Neuronal stem cell (in vitro differentiated cells): ENCODE results near the gene INHBE.

ENCODE experiments used
- DNase-seq: peaks from one replicate; pipeline ENCODE4 v3.0.0-alpha.2; 2013; ENCODE audit warnings: low spot score
- H2AFZ ChIP-seq: one replicate; pipeline ENCODE4 v1.6.1; 2013; ENCODE audit warnings: mild to moderate bottlenecking, low read length, inconsistent platforms
- H2AK5ac ChIP-seq: 2 replicates; pipeline ENCODE4 v1.6.1; 2013; ENCODE audit warnings: low read depth, mild to moderate bottlenecking, inconsistent platforms, low read length, moderate library complexity, mixed read lengths
- H2BK120ac ChIP-seq: 2 replicates; pipeline ENCODE4 v1.6.1; 2013; ENCODE audit warnings: low read depth, mild to moderate bottlenecking, inconsistent platforms, low read length, moderate library complexity, mixed read lengths
- H2BK12ac ChIP-seq: one replicate; pipeline ENCODE4 v1.6.1; 2013; ENCODE audit warnings: low read length, inconsistent platforms
- H2BK15ac ChIP-seq: 2 replicates; pipeline ENCODE4 v1.6.1; 2013; ENCODE audit warnings: mild to moderate bottlenecking, low read length, inconsistent platforms, mixed read lengths
- H2BK5ac ChIP-seq: one replicate; pipeline ENCODE4 v1.6.1; 2013; ENCODE audit warnings: inconsistent platforms, mild to moderate bottlenecking, low read length, moderate library complexity
- H3K14ac ChIP-seq: one replicate; pipeline ENCODE4 v1.6.1; 2013; ENCODE audit warnings: low read length, inconsistent platforms
- H3K18ac ChIP-seq: 2 replicates; pipeline ENCODE4 v1.6.1; 2013; ENCODE audit warnings: low read length, inconsistent platforms
- H3K23ac ChIP-seq: 2 replicates; pipeline ENCODE4 v1.6.1; 2013; ENCODE audit warnings: low read depth, mild to moderate bottlenecking, mixed read lengths, low read length, inconsistent platforms; ENCODE audit not compliant: poor library complexity
- H3K27ac ChIP-seq: replicated peaks from 3 replicates; pipeline ENCODE4 v1.5.1; 2013; ENCODE audit warnings: low read length, inconsistent platforms
- H3K27me3 ChIP-seq, 3 experiments: 2 replicates each; pipeline ENCODE4 v1.6.1; 2013; ENCODE audit warnings: low read length in 3 of 3, mild to moderate bottlenecking in 2 of 3, inconsistent platforms in 1 of 3, low read depth in 1 of 3, mixed read lengths in 1 of 3, moderate library complexity in 1 of 3; ENCODE audit not compliant: control insufficient read depth in 3 of 3, insufficient read depth in 3 of 3
- H3K36me3 ChIP-seq, 2 donors: replicated peaks in 1 of 2; 2 replicates each; pipeline ENCODE4 v1.6.1; 2013; ENCODE audit warnings: low read length in 2 of 2; ENCODE audit not compliant: control insufficient read depth in 2 of 2, insufficient read depth in 2 of 2
- H3K4ac ChIP-seq: 2 replicates; pipeline ENCODE4 v1.6.1; 2013; ENCODE audit warnings: inconsistent platforms, mild to moderate bottlenecking, low read length, moderate library complexity
- H3K4me1 ChIP-seq, 2 donors: 1 replicate in 1 of 2; 2 replicates in 1 of 2; pipeline ENCODE4 v1.6.1; 2013; ENCODE audit warnings: low read length in 2 of 2, low read depth in 1 of 2; ENCODE audit not compliant: control insufficient read depth in 2 of 2, insufficient read depth in 1 of 2
- H3K4me2 ChIP-seq: one replicate; pipeline ENCODE4 v1.6.1; 2013; ENCODE audit warnings: mild to moderate bottlenecking, low read length, inconsistent platforms; ENCODE audit not compliant: insufficient read depth, poor library complexity, severe bottlenecking
- H3K4me3 ChIP-seq, 2 donors: 2 replicates each; pipeline ENCODE4 v1.5.1; 2013; ENCODE audit warnings: low read length in 2 of 2, mild to moderate bottlenecking in 2 of 2, inconsistent platforms in 1 of 2, moderate library complexity in 1 of 2
- H3K79me1 ChIP-seq: one replicate; pipeline ENCODE4 v1.6.1; 2013; ENCODE audit warnings: low read depth, mild to moderate bottlenecking, inconsistent platforms, low read length, moderate library complexity
- H3K9ac ChIP-seq: one replicate; pipeline ENCODE4 v1.6.1; 2013; ENCODE audit warnings: mild to moderate bottlenecking, low read depth, low read length, inconsistent platforms; ENCODE audit not compliant: poor library complexity
- H3K9me3 ChIP-seq, 2 donors: replicated peaks in 1 of 2; 2 replicates each; pipeline versions ENCODE3 to v1.6.1; 2013; ENCODE audit warnings: low read length in 2 of 2, mild to moderate bottlenecking in 2 of 2, inconsistent platforms in 1 of 2, low read depth in 1 of 2, mixed read lengths in 1 of 2, moderate library complexity in 1 of 2; ENCODE audit not compliant: control insufficient read depth in 2 of 2, insufficient read depth in 1 of 2
- H4K8ac ChIP-seq: one replicate; pipeline ENCODE4 v1.6.1; 2013; ENCODE audit warnings: low read depth, mild to moderate bottlenecking, inconsistent platforms, low read length, moderate library complexity
- H4K91ac ChIP-seq: one replicate; pipeline ENCODE4 v1.6.1; 2013; ENCODE audit warnings: low read length, low read depth, mild to moderate bottlenecking, inconsistent platforms; ENCODE audit not compliant: poor library complexity
- WGBS, 2 donors: extraction: QIAGEN DNeasy Blood & Tissue Kit; methylation state at CpG; one replicate each; pipeline ENCODE4 v1.1.7; 2013; ENCODE audit warnings: missing lambda C conversion rate in 2 of 2, mixed read lengths in 1 of 2; ENCODE audit not compliant: insufficient read length in 2 of 2, insufficient replicate concordance in 1 of 2; ENCODE audit errors: extremely low coverage in 2 of 2; 5-methylcytosine and 5-hydroxymethylcytosine counted together

The INHBE gene

GRCh38 chr12:57452181-57452936 is 2.7 kb upstream of the INHBE start:
- Histone ChIP-seq H3K4ac (no peak overlapping the region), H3K18ac (no peak overlapping the region), H2BK5ac (no peak overlapping the region), H2AFZ (peak overlapping the region; percentile 64), H2BK12ac (no peak overlapping the region), H2BK120ac (no peak overlapping the region), H3K4me3 (no peak overlapping the region), H3K14ac (no peak overlapping the region), H3K4me1 (peaks cover 16% of the 10 kb centered on the region in 2 donors), H3K36me3 (no peaks in the 10 kb centered on the region), H3K9ac (no peak overlapping the region), H3K27ac (no peak overlapping the region), H2AK5ac (no peak overlapping the region), H3K9me3 (no peaks in the 10 kb centered on the region), H2BK15ac (no peak overlapping the region), H3K79me1 (peaks cover 2% of the 10 kb centered on the region), H4K8ac (no peak overlapping the region), H4K91ac (no peak overlapping the region), H3K23ac (peak overlapping the region; percentile 3), H3K4me2 (no peak overlapping the region), H3K27me3 (peaks cover 0 to 11% (median 5%) of the 10 kb centered on the region in 3 experiments)
- no peak for DNase-seq
- no CpG with 5 or more reads among the region's 9 CpGs for WGBS, 2 donors

GRCh38 chr12:57452937-57453509 is 2.1 kb upstream of the INHBE start:
- H2BK12ac ChIP-seq, result no peak overlapping the region
- no peak for DNase-seq
- no peak overlapping the region for H4K91ac ChIP-seq
- H3K4me2 ChIP-seq, result no peak overlapping the region
- no peak overlapping the region for H2BK5ac ChIP-seq
- peak overlapping the region; percentile 14 for H2AK5ac ChIP-seq
- no peak overlapping the region for H3K14ac ChIP-seq
- H3K9me3 ChIP-seq, result no peaks in the 10 kb centered on the region
- peaks cover 0 to 11% (median 5%) of the 10 kb centered on the region in 3 experiments for H3K27me3 ChIP-seq
- H3K4me3 ChIP-seq, result no peak overlapping the region
- H3K27ac ChIP-seq, result no peak overlapping the region
- no peak overlapping the region for H3K4ac ChIP-seq
- no CpG with 5 or more reads among the region's 7 CpGs for WGBS, 2 donors
- H4K8ac ChIP-seq, result no peak overlapping the region
- peak overlapping the region; percentile 64 for H2AFZ ChIP-seq
- no peak overlapping the region for H2BK15ac ChIP-seq
- H3K18ac ChIP-seq, result no peak overlapping the region
- peaks cover 16% of the 10 kb centered on the region in 2 donors for H3K4me1 ChIP-seq
- H3K9ac ChIP-seq, result no peak overlapping the region
- no peaks in the 10 kb centered on the region for H3K36me3 ChIP-seq
- H3K79me1 ChIP-seq, result peaks cover 2% of the 10 kb centered on the region
- no peak overlapping the region for H3K23ac ChIP-seq
- no peak overlapping the region for H2BK120ac ChIP-seq

- Histone ChIP-seq H3K4ac (no peak overlapping the region), H2BK12ac (no peak overlapping the region), H3K36me3 (no peaks in the 10 kb centered on the region), H2BK120ac (no peak overlapping the region), H2AK5ac (no peak overlapping the region), H3K27me3 (peaks cover 0 to 11% (median 5%) of the 10 kb centered on the region in 3 experiments), H3K79me1 (peaks cover 2% of the 10 kb centered on the region), H3K4me3 (no peak overlapping the region), H3K4me1 (peaks cover 19 to 21% of the 10 kb centered on the region in 2 donors), H3K14ac (no peak overlapping the region), H3K4me2 (no peak overlapping the region), H3K18ac (no peak overlapping the region), H2BK15ac (no peak overlapping the region), H3K9me3 (no peaks in the 10 kb centered on the region), H4K91ac (no peak overlapping the region), H3K23ac (no peak overlapping the region), H2AFZ (no peak overlapping the region), H2BK5ac (no peak overlapping the region), H3K27ac (no peak overlapping the region), H4K8ac (no peak overlapping the region), H3K9ac (no peak overlapping the region)
- WGBS, 2 donors, result no CpG with 5 or more reads among the region's 2 CpGs
- no peak for DNase-seq
These were observed 918 bp upstream of the INHBE start for GRCh38 chr12:57454213-57454565.

GRCh38 chr12:57455374-57456144 is 452 bp downstream of the INHBE start:
- Histone ChIP-seq H4K91ac (peak overlapping the region; percentile 19), H3K4me1 (peaks cover 25 to 26% of the 10 kb centered on the region in 2 donors), H3K4me2 (no peak overlapping the region), H3K23ac (peak overlapping the region; percentile 17), H3K18ac (peak overlapping the region; percentile 79), H2AFZ (peak overlapping the region; percentile 62), H2BK12ac (peak overlapping the region; percentile 50), H3K4me3 (peak overlapping the region in 1 of 2 donors; percentile 57), H3K27me3 (peaks cover 0 to 6% (median 6%) of the 10 kb centered on the region in 3 experiments), H3K79me1 (peaks cover 2% of the 10 kb centered on the region), H2BK5ac (peak overlapping the region; percentile 14), H3K27ac (no peak overlapping the region), H3K4ac (no peak overlapping the region), H3K9ac (no peak overlapping the region), H2AK5ac (peak overlapping the region; percentile 65), H2BK120ac (peak overlapping the region; percentile 30), H3K9me3 (no peaks in the 10 kb centered on the region), H4K8ac (peak overlapping the region; percentile 75), H2BK15ac (peak overlapping the region; percentile 52), H3K14ac (peak overlapping the region; percentile 73), H3K36me3 (no peaks in the 10 kb centered on the region)
- WGBS, 2 donors, result no CpG with 5 or more reads among the region's 10 CpGs
- no peak for DNase-seq
